NCI-H524 treated with DMSO at 0.1 percent for 48 hours (cell line): ENCODE results near the gene TSPYL1.

Experiments used
- DNase-seq: peaks from one replicate; lab custom pipeline; 2025; lab: John Stamatoyannopoulos, UW

Gene TSPYL1

DNA sequence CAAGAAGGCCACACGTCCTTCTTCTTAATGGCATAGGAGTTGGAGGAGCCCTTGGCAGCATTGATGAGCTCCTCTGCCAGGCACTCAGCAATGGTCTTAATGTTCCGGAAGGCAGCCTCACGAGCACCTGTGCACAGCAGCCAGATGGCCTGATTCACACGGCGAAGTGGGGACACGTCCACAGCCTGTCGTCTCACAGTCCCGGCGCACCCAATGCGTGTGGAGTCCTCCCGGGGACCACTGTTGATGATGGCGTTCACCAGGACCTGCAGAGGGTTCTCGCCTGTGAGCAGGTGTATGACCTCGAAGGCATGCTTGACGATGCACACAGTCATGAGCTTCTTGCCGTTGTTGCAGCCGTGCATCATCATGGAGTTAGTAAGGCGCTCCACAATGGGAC, 21.2 kb downstream of the TSPYL1 start:
- no peak for DNase-seq

DNA sequence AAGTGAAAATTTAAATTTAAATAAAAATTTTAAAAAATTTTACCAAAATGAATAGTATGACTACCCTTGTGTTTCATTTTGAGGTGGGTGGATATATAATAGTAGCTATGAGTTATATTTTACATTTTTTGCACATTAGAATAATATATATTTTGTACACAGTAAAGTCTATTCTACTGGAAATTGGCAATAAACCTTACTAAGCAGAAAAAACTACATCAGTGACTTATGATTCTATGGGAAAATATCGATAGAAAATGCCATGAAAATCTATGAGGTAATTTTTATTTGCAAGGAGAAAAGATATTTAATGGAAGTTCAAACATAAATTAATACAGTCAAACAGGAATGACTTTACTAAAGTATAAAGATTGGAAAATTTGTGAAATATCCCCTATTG, 23.0 kb downstream of the TSPYL1 start:
- DNase-seq, result no peak

DNA sequence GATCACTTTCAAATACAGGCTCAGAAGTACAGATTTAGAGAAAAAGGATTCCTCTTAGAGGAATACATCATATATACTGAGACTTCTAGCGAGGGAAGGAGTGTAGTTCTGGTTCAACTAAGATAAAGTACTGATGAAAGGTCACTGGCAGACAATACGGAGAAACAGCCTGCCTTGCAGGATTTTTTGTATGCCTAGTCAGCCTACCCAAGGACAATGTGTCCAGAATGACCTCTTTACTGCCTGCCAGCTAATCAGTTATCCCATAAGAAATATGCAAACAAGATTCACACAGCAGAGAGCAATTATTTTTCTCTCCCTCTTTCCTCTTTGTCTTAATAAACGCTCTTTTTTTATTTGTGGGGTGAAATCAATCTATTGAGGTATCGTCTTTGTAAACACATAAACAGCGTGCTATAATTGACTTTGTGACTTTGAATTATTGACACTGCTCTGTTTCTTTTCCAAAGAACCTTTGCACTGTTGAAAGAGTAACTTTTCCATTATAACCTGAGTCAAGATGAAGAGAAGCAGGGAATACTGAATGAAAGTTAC, 24.4 kb downstream of the TSPYL1 start:
- DNase-seq, result no peak

DNA sequence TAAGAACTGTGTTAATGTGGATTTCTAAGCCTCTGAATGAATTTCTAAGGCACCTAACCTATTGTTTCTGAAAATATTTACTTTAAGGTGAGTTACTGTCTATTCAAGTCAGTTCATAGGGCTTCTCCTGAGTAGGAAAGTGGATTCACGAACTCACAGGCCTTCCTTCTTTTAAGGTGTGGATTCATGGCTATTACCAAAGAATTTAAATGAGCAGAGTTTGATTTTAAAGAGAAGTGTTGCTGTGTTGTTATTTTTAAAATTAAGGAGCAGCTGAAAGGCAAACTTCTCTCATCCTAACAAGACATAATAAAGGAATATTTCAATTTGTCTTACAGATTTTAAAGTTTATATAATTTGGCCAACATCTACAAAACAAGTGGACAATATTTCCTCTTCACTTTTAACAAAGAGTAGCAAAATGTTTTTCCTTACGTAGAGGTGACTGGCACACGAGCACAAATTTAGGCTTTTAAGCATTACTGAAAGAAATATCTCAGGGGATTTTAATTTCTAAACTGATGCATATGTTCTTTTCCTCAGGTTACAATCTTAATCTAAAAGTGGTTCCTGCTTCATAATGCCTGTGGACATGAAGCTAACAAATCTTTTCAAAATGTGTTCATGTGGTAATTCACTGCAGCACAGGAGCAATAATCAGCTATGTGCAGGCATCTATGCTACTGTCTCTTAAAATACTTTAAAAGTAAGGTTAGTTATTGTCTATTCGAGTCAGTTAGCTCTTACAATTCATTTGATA, 25.3 kb downstream of the TSPYL1 start:
- no peak for DNase-seq

DNA sequence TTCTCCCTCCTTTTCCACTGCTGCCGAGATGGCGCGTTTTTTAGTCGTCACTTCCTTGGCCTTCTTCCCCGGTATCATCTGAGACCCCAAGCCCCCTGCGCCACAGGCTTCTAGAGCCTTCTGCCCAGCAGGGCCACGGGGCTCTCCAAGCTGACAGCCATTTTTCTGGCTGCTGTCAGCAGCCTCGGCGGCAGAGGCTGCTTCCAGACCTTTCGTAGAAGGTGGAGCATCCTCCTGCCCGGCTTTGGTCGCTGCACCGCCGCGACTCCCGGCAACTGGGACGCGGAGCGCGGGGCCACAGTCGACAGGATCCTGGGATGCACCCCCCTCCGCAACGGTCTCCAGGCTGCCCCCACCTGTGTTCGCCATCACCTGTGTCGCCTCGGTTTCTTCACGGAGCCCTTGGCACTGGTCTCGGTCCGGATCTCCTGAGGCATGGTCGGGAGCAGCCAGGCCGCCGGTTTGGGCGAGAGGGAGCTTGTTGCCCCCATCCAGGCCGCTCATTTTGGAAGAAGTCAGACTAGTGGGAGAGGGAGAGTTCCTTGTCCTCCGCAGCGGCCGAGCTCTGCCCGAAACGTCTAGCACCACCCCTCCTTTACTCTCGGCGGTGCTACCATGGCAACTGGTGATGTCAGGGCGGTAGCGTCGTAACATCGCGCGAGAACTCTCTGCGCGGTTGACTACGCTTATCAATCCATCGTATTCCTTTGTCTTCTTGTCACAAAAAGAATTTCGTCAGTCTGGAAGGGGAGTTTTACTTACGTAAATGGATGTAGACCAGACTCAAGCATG, 26.0 kb downstream of the TSPYL1 start, which contains the start of gene TSPYL4:
TSPYL4 (minus strand) TSS at position 571 of the 792 bp plus-strand sequence; CDS start at position 504, 67 bp downstream.
- peak; percentile 75 for DNase-seq

DNA sequence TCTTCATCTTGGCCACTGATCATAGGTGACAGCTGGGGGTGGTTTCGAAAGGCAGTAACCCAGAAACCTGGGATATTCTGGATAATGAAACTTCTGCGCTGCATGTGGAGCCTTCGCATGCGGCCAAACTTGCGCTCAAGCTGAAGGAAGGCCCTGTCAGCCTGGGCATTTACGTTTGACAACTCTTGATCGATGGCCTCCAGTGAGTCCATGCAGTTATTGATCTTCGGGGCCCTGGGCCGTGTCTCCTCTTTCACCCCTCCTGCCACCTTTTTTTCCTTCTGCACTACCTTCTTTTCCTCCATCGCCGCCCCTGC, 26.6 kb downstream of the TSPYL1 start:
- no peak for DNase-seq

DNA sequence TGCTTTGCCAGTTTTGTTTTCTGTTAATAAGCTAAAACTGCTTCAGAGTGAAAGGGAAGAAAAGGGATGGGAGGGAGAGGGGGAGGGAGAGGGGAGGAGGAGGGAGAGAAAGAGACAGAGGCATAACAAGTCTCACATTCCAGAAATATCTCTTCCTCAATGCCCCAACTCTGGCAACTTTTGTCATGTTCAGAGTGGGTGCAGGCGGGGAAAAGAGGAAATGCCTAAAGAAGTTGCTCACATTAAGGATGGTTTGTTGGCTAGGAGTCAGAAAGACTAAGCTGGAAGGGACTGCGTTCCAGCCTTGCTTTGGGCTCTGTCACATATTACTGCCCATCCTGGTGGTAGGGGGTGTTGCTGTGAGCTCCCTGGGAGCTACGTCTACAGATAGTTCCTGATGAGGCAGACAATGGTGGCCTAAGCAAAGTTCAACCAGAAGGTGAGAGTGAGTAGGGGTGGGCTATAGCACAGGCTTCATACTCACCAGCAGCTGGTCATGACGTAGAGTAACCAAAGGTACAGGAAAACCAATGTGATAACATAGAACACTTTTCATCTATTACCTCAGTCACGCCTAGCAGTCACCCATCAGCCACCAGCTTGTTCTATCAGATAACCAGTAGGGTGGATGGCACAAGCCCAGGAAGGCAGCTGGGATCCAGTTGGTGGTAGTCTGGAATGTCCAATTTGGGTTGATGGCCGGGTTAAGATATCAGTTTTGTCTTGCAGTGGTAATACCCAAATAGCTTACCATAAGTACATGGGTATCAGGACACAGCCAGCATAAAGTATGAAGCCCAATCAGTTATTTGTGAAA, 28.0 kb downstream of the TSPYL1 start:
- DNase-seq, result no peak

DNA sequence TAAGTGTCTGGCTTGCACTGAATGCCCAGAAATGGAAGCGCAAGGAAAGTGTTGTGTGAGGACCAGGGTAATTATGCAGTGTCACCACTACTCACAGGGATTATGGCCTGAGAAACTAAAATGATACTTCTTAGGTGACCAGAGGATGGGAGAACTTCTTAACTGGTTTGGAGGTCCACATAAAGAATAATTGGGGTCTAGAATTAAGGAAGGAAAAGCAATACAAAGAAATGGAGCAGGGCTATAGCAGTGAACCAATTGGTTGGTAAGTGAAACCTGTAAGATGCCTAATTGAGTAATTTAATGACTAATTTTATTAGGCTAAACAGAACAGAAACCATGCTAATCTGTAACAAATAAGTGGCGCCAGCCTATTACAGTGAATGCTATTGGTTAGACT, 31.2 kb downstream of the TSPYL1 start:
- DNase-seq, result no peak

DNA sequence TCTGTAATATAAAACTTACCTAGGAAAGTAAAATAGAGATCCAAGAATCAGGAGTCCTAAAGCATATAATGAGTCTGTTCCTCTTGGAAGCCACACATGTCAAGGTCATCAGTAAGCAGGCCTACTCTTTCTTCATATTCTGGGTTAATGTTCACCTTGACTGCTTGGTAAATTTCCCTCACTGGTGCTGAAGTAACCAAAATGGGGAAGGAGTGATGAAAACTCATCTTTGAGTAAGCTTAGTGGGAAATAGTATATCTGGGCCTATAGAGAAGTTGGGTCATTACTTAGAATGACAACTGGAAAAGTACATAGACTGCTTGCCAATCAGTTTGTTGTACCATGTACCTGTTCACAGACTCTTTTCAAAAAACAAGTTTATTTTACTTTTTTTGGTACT, 32.4 kb downstream of the TSPYL1 start:
- no peak for DNase-seq

DNA sequence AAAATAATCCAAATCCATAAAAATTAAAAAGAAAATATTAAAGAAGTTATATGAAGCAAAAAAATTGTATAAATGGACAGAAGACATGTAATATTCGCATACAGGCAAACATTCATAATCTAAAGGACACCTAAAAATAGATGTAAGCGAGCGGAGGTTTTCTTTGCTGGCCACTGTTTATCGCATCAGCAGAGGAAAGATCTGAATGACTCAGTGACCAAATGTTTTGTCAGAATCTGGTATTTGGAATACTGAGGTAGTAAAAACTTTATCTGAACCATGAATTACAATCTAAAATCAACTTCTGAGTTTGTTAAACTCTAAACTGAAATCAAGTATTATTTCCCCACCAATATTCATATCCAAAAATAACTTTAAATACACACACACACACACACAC, 33.6 kb downstream of the TSPYL1 start:
- no peak for DNase-seq

DNA sequence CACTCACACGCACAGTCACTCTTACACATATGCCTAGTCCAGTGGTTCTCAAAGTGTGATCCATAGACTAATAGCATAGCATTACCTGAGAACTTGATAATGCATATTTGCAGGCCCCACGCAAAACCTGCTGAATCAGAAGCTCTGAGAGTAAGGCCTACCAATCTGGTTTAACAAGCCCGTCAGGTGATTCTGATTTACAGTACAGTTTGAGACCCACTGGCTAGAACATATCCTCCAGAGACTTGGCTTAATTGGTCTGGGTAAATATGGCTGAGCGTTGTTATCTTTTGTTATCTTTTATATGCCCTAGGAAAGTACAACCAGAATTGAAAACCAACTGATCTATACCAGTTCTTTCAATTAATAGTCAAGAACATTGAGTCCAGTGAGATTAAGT, 35.4 kb downstream of the TSPYL1 start:
- DNase-seq, result no peak

DNA sequence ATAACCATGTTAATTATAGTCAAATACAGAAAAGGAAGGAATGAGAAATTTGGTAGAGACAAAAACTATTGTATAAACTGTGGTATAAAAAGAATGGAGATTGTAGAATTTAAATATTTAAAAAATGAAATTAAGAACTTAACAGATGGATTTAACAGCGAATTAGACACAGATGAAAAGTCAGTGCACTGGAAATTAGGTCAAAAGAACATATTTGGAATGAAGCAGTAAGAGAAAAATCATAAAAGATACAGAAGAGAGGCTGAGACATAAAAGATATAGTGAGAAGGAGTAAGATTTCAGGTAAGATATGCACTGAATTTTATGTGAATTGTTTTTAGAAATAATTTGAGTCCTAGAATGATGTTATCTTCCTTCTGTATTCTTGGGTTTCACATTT, 39.9 kb downstream of the TSPYL1 start:
- DNase-seq, result no peak

DNA sequence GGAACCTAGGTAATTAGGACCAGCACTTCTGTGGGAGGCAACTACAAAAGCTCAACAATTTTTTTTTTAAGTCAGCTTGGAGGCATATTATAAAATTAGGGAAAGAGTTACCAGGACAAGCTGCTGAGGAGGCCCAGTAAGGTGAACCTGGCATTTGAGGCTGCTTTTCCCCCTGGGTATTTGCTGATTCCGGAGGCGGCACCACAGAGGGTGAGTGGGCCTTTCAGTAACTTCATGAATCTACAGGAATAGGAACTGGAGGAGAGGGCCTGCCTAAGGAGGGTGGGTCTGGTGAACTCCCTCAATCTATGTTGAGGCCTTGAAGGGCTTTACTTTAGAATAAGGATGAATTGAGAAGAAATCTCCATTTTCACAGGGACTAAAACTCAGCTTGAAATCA, 40.5 kb downstream of the TSPYL1 start:
- no peak for DNase-seq

DNA sequence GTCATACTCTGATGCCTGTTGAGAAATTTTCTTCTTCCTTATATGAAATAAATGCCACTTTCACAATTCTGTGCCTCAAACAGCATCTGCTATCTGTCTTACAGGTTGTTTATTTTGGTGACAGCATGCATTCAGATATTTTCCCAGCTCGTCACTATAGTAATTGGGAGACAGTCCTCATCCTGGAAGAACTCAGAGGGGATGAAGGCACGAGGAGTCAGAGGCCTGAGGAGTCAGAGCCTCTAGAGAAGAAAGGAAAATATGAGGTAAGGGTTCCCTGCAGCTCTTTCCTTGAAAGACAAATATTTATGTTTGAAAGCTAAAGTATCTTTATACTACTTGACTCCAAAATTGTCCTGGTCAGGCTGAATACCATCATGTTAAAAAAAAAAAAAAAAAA, 41.6 kb downstream of the TSPYL1 start:
- no peak for DNase-seq

DNA sequence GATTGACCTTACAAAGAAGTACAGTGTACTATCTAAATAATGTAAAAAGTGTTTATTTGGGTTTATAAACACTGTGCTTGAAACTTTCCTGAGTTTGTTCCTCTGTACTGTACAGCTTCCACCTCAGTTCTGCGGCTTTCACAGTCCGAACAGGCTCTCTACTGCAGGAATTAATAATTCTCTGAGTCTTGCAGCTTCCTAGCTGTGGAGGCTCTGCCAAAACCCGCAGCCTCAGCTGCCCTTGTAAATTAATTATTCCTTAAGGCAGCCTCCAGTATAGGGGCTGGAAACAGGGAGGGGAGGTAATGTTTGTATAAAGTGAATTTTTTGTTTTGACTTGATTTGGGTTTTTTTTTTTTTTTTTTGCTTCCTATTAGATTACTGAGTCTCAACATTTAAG, 45.0 kb downstream of the TSPYL1 start:
- DNase-seq, result no peak

DNA sequence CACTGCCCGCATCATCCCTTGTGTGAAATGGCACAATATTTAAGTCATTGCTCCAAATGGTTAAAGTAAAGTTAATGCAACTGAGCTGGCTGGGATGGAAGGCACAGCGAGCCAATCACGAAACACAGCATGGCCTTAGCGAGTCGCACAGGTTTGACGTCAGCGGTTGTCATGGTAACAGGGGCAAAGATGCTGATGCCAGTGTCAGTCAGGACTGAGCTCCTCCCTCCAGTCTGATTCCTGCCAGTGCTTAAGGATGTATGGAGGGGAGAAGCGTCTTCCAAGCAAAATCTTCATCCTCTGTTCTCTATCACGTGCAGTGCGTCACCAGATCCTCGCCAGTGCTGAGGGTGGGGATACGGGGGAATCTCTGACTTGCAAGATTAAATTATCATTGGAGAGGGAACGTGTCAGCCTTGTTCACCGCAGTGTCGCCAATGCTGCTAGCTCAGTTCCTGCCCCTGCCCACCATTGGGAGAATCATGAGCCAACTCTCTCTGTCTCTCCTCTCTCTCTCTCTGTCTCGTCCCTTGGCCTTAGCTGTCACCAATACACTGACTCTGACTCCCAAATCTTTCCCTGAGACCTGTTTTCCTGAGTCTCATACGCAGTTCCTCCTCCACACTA, 50.3 kb downstream of the TSPYL1 start:
- DNase-seq, result no peak
